Fibroblast of skin of right biceps (primary cell): ENCODE measurements around the gene SLC12A8.

Source experiments
- DNase-seq: peaks from one replicate; pipeline ENCODE4 v3.0.0-alpha.2; 2013

The SLC12A8 gene

DNA sequence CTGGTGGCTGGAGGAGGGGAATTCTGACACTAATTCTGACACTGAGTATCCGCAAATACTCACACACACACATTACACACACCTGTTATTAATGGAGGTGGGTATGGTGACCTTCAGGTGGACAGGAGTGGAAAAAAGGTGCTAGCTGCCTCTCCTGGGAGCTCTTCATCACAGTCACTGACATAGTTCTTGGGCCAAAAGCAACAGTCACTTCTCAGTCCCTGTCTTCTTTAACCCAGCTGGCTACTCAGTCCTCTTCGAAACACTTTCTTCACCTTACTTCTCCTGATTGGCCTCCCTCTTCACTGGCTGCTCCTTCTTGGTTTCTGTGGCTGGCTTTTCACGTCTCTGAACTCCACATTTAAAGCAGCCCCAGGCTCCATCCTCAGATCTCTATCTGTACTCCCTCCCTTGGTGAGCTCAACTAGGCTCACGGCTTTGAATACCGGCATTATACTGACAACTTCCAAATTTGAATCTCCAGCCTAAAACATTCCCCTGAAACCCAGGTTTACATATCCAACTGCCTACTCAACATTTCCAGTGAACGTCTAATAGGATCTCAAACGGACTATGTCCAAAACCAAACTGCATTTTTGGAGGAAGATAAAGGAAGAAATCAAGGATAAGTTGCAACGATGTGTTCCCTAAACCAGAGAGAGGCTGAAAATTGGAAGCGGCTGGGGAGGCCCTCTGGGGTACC lies 103.6 kb downstream of the SLC12A8 start:
- no peak for DNase-seq

DNA sequence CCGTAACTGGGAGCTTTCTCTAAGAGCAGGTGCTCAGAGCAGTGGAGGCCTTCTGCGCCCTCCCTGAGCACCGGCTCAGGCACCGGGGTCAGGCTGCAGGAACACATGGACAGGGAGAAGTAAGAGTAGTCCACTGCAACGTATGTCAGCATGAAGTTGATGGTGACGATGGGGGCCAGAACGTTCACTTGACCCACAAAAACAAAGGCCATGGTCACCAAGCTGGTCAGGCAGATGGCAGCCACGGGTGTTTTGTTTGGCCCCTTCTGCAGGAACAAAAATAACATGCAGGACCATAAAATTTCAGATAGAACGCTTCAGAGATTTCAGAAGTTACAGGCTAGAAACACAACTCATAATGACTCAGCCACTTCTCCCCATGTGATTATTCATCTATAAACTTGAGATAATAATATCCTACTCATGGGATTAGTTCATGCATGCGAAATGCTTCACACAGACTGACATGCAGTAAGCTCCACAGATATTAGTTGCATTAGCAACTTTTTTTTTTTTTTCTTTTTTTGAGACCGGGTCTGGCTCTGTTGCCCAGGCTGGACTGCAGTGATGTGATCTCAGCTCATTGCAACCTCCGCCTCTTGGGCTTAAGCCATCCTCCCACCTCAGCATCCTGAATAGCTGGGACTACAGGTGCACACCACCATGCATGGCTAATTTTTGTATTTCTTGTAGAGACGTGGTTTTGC lies 104.5 kb downstream of the SLC12A8 start:
- peak; percentile 91 for DNase-seq

DNA sequence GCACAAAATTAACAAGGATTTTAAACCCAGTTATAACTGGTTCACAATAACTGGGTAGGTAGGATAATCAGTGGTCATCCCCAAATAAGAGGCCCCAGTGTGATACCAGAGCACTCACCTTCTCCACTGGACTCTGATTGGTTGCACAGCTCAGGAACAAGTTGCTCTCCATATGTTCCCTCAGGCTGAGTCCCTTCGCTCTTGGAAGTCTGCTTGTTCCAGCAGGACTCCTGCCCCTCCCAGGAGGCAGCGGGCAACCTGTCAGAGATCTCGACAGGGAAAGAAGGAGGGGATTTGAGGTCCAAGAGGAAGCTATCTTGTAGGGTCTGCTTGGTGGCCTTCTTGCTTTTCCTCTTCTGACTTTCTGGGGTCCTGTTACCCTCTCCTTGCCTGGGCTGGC lies 105.2 kb downstream of the SLC12A8 start:
- DNase-seq: no peak

DNA sequence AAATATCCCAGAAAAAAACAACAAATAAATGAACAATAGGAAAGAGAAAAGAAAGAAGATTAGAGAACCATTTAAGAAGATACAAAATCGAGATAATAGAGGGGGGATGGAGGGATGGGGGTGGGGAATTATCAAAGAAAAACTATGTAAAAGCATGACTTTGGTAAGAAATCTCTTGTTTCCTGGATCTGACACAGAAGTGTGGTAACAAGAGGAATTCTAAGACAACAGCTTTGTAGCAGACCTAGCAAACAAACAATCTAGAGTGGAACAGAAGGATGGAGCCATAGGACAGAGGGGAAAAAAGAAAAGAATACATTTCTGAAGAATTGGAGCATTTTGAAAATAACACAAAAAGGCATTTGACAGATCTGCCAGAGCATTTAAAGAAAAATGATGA lies 107.4 kb downstream of the SLC12A8 start:
- DNase-seq: no peak

GRCh38 chr3:125104639-125105038 lies 107.9 kb downstream of the SLC12A8 start:
- DNase-seq: no peak

- DNase-seq: no peak
Observed at GRCh38 chr3:125103406-125103805, 109.1 kb downstream of the SLC12A8 start.

DNA sequence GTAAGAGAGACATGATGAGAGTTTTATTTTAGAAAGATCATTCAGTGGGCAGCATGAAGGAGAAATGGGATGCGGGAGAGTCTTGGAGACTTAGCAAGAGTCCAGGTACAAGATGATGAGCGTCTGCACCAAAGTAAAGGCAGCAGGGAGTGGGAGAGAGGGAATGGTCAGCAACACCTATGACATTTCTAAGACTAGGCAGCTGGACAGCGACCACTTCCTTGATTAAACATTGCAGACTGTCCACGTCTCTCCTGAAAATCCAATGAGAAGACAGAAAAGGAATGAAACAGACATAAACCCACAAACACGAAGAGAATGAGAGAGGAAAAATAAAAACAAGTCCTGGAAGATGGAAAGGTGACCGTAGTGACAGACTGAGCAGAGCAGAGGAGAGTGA lies 110.1 kb downstream of the SLC12A8 start:
- no peak for DNase-seq

GRCh38 chr3:125098611-125099291 lies 113.8 kb downstream of the SLC12A8 start:
- no peak for DNase-seq

GRCh38 chr3:125090649-125091048 lies 121.9 kb downstream of the SLC12A8 start:
- no peak for DNase-seq

- peak; percentile 91 for DNase-seq
Observed at GRCh38 chr3:125087768-125088391, 124.7 kb downstream of the SLC12A8 start.

DNA sequence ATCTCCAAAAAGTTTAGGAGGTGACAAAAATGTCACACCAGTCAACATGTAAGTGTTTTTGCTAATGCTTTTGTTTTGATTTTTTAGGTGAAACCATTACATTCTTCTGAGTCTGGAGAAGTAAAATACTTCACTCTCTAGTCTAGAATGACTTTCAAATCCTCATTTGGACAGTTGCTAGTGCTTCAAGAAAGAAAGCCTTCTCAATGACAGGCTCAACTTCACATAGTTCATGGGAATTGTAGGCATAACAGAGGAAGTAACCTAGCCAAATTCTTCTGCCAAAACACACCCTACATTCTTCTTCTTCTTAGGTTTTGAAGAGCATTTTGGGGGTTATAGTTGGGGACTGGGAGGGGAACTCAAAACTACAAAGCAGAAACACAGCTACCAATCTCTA lies 127.4 kb downstream of the SLC12A8 start:
- DNase-seq: no peak

DNA sequence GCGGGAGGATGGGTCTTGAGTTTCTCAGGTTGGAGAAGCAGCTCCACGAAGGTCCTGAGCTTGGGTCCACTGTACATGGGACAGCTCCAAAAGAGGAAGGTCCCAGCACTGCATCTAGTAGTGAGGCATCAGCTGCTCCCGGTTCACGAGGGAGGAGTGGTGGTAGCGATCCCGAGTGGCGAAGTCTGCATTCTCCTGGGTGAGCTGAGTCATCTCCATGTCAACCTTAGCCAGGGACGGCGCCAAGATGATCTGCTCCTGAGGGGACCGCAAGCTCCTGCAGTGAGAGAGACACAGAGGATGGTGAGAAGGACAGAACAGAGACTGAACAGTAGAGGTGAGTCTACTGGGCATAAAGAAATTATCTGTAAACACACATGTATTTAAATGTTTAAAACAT lies 128.8 kb downstream of the SLC12A8 start:
- peak; percentile 71 for DNase-seq

DNA sequence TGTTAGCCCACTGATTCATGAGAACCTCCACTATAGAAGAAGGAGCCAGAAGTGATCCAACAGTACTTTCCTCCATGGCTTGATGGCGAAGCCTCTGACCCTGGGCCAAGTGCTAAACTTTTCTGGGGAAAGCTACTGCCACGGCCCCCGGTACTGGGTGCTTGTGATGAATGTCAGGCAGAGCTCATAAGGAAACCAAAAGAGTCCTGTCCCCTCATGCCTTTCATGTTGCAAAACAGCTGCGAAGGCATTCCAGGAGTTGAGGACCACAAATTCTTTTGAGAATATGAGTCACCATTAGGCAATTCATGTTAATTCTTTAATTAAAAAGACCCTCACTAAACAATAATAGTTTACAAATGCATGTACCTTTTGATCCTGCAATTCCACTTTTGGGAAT lies 130.2 kb downstream of the SLC12A8 start:
- peak; percentile 80 for DNase-seq

- DNase-seq: no peak
Observed at GRCh38 chr3:125080077-125080476, 132.5 kb downstream of the SLC12A8 start.

- DNase-seq: peak; percentile 41
Observed at GRCh38 chr3:125079675-125080045, 132.9 kb downstream of the SLC12A8 start.

DNA sequence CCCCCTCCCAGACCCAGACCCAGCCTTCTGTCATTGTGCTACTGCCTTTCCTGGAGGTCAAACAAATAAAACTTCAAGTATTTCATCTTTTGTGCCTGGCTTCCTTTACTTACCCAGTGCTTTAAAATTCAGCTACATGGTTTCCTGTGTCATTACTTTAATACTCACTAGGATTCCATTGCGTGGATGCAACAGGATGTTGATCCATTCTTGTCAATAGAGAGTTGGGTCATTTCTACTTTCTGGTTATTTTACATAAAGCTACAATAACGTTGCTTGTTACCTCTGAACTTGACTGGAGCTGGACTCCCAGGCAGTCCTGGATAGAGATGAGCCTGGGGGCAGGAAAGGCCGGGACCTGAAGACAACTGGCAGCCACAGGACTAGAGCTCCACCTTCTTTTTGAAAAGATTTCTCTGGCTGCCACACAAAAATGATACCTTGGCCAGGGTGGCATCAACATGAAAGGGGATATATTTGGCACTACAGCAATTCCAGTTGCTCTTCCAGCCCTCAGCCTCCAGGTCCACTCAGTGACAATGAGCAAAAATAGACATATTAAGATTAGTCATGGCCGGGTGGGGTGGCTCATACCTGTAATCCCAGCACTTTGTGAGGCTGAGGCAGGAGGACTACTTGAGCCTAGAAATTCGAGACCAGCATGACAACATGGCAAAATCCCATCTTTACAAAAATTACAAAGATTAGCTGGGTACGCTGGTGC lies 133.4 kb downstream of the SLC12A8 start:
- DNase-seq: peak; percentile 38

DNA sequence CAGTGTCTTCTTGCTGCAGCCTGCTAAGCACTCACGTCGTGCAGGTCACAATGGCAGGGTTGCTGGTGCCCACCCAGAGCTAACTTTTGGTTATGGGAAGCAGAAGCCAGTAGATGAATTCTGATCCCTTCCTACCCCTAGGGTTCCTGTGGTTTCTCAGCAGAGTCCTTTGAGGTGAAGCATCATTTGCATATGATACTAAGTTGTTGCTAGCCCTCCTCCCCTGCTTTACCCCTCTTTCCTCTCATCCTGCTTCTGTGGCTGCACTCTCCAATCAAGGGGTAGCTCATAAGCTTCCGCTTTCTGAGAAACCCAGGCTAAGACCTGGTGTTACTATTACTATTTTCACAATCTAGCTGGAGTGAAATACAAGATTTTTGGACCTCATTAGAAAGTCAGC lies 134.7 kb downstream of the SLC12A8 start:
- no peak for DNase-seq

DNA sequence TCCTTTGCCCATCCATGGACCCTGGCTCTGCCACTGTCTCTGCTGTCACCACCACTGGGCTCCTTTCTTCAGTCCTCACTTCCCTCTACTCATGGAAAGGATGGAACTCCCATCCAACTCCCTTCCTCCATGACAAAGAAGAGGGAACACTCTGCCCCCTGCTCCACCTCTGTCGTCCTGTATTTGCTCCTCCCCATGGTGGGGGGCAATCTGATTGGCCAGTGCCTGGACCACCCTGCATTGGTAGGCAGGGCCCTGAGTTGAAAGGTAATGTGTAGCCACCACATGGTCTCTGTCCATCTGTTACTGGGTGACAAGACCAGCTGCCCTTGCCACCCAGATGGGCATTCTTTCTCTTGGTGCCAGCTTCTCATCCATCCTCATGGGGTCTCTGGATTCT lies 136.1 kb downstream of the SLC12A8 start:
- no peak for DNase-seq

DNA sequence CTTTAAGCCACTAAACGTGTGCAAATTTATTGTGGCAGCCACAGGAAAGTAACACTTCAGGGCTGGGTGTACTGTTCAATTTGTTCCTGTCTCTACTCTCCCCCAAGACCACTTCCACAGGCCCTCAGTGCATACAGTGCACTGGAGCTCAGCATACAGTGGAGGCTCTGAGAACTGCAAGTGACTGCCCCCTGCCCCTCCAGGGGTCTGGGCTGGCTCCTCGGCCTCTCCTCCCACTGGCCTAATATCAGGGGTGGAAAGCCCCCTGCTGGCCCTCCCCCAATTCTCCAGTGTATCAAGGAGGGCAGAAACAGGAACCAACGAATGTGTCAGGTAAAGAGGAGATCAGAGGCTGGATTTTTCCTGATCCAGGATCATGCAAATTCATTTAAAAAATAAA lies 136.8 kb downstream of the SLC12A8 start:
- no peak for DNase-seq

DNA sequence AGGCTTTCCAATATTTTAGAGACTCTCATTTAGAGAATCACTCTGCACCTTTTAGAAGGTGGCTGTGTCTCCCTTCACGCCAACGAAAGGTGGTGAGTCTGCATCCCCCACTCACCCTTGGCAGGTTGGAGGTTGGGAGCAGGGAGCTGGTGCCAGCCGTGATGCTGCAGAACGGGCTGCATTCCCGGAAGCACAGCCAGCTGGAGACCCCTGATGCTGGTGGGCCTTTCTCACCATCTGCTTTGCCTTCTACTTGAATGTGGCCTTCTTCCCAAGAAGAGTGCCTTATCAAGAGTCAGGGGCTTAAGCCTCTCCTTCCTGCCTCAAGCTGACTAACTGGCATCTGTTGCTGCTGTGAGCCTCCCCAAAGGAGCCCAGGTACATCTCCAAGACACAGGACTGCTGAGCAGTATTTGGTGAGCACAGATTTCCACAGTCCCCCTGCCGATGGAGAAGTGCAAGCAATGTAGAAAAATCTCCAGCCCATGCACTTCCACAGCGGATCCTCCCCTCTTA lies 139.1 kb downstream of the SLC12A8 start:
- no peak for DNase-seq

GRCh38 chr3:125072749-125073389 lies 139.7 kb downstream of the SLC12A8 start:
- no peak for DNase-seq

DNA sequence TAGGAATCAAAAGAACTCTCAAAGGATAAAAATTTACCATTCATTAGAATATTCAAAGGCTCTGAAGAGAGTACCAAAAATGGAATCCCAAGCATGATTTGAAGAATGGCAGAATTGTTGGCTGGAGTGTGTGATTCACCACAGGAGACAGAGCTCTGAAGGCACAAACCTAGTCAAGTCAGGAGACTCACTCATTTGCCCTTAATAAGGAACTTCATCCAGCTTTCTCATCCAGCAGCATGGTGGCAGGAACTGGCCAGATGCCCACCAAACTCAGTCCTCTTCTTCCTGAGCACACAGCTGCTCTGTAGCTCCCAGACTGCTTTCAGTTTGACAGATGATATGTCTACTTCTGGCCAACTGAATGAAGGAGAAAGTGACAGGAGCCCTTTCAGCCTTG lies 140.2 kb downstream of the SLC12A8 start:
- DNase-seq: peak; percentile 81
